Activated naive CD4-positive, alpha-beta T cell treated with anti-CD3 and anti-CD28 coated beads, Interleukin-2, amount 50 U/mL, for 16 hours (primary cell): ENCODE measurements around the gene ATP11A.
"Not testable (repeated sequence)": the region's sequence is repeated elsewhere in the genome, so short reads cannot be mapped to it uniquely, and the experiment has no call there.

Source experiments
- DNase-seq: peaks from one replicate; pipeline ENCODE4 v3.0.0-alpha.2; 2020

Gene ATP11A

GRCh38 chr13:112825875-112826274 is 136.0 kb downstream of the ATP11A start:
- DNase-seq = no peak

GRCh38 chr13:112826565-112826964 is 136.7 kb downstream of the ATP11A start:
- no peak for DNase-seq

GRCh38 chr13:112828082-112828699 is 138.4 kb downstream of the ATP11A start:
- DNase-seq = no peak

- no peak for DNase-seq
These were observed 138.9 kb downstream of the ATP11A start for GRCh38 chr13:112828756-112829155.

GRCh38 chr13:112831196-112831595 is 141.4 kb downstream of the ATP11A start:
- DNase-seq = no peak

- no peak for DNase-seq
These were observed 142.0 kb downstream of the ATP11A start for GRCh38 chr13:112831801-112832200.

- DNase-seq = no peak
These were observed 143.0 kb downstream of the ATP11A start for GRCh38 chr13:112832811-112833210.

- DNase-seq = no peak
These were observed 143.9 kb downstream of the ATP11A start for GRCh38 chr13:112833551-112834257.

GRCh38 chr13:112835344-112835743 is 145.5 kb downstream of the ATP11A start:
- no peak for DNase-seq

- DNase-seq = no peak
These were observed 146.0 kb downstream of the ATP11A start for GRCh38 chr13:112835796-112836195.

GRCh38 chr13:112836940-112837339 is 147.1 kb downstream of the ATP11A start:
- DNase-seq = no peak

- no peak for DNase-seq
These were observed 147.7 kb downstream of the ATP11A start for GRCh38 chr13:112837371-112838037.

- no peak for DNase-seq
These were observed 148.4 kb downstream of the ATP11A start for GRCh38 chr13:112838038-112838841.

- no peak for DNase-seq
These were observed 148.9 kb downstream of the ATP11A start for GRCh38 chr13:112838842-112839117.

- DNase-seq = no peak
These were observed 149.7 kb downstream of the ATP11A start for GRCh38 chr13:112839356-112840105.

- DNase-seq = no peak
These were observed 150.8 kb downstream of the ATP11A start for GRCh38 chr13:112840472-112841302.

- not testable (repeated sequence) for DNase-seq
These were observed 151.6 kb downstream of the ATP11A start for GRCh38 chr13:112841303-112842015.

GRCh38 chr13:112842343-112842856 is 152.6 kb downstream of the ATP11A start:
- DNase-seq = no peak

- DNase-seq = no peak
These were observed 153.1 kb downstream of the ATP11A start for GRCh38 chr13:112842931-112843391.

GRCh38 chr13:112843392-112844111 is 153.7 kb downstream of the ATP11A start:
- DNase-seq = no peak
